ENCODE data around the gene JUND. TPM values are rescaled to one million over a fixed set of nuclear protein-coding genes. Genes with fewer than 3 reads are reported as not detected.

Gene JUND
- total RNA-seq, 1 donor from 2014 or later: 129 TPM

DNA sequence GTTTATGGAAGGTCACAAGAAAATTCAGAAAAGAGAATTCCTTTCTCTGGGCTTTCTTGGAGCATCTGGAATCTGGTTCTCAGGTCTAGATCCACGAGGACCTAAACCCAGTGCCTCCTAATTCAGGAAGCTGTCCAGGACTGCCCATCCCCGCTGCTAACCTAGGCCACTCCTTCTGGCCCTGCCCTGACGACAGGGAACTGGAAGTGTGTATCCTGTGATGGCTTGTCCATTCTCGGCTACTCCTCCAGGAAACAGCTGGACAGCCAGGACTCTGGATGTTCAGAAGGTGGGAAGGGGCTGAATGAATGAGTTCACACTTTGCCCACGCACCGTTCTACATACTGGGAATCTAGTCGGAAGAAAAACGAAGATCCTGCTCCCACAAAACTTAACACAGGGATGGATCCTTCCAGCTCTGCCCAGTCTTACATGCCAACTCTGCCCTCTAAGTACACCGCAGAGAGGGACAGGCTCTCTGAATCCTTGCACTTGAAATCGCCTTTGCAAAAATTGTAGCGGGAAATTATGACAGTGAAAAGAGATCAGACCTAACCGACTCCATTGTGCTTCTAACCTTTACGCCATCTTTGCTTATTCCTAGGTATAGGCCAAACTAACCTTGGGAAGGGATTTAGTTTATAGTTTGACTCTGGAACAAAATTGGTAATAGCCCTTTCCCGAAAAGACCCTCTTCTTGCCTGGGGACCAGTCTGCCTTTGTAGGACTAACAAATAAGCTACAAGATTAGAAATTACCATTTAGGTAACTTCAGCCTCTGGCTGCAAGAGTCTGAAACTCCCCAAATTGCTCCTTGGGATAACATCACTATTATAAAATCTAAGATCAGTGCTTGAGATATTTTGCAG lies 39.7 kb upstream of the JUND start:
- peak overlapping the region; percentile 93 for H3K27ac Mint-ChIP-seq (ENCODE audit: unreplicated experiment)
- DNase-seq (ENCODE audit: low spot score): peak; percentile 58
- no peak for TF ChIP-seq CTCF (IDR thresholded peaks at IDR 0.05; ENCODE audit: unreplicated experiment)
- peaks cover 4% of the 10 kb centered on the region for H3K36me3 Mint-ChIP-seq (ENCODE audit: low read depth, unreplicated experiment)
- H3K4me3 Mint-ChIP-seq (ENCODE audit: unreplicated experiment): peak overlapping the region; percentile 89
- H3K9me3 Mint-ChIP-seq (ENCODE audit: unreplicated experiment): no peaks in the 10 kb centered on the region
- peaks cover 57% of the 10 kb centered on the region for H3K4me1 Mint-ChIP-seq (ENCODE audit: unreplicated experiment)
- peaks cover 3% of the 10 kb centered on the region for H3K27me3 Mint-ChIP-seq (ENCODE audit: unreplicated experiment)

DNA sequence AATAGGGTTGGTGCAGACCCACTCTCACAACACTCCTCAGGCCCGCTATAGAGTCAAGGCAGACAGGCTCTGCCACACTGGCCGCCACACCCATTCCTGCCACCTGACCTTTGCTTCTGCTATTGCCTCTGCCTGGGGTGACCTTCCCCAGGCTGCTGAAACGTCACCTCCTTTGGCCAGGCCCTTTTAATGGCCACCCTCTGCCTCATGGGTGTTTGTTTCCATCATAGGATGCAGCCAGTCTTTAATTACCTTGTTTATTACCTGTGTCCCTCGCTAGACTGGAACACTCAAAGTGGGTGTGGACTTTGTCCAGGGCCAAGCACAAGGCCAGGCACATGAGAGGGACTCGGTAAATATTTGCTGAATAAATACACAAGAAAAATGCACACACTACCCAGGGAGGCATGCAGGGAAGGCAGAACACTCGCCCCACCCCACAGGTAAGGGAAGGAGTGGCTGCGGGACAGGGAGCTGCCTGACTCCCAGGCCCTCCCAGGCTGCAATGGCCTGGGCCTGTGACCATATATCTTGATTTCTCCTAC lies 38.2 kb upstream of the JUND start:
- no peak for DNase-seq (ENCODE audit: low spot score)
- H3K27ac Mint-ChIP-seq (ENCODE audit: unreplicated experiment): peak overlapping the region; percentile 93
- TF ChIP-seq CTCF (IDR thresholded peaks at IDR 0.05; ENCODE audit: unreplicated experiment): no peak
- peaks cover 63% of the 10 kb centered on the region for H3K4me1 Mint-ChIP-seq (ENCODE audit: unreplicated experiment)
- H3K4me3 Mint-ChIP-seq (ENCODE audit: unreplicated experiment): peak overlapping the region; percentile 74
- no peaks in the 10 kb centered on the region for H3K9me3 Mint-ChIP-seq (ENCODE audit: unreplicated experiment)
- peaks cover 3% of the 10 kb centered on the region for H3K27me3 Mint-ChIP-seq (ENCODE audit: unreplicated experiment)
- peaks cover 4% of the 10 kb centered on the region for H3K36me3 Mint-ChIP-seq (ENCODE audit: low read depth, unreplicated experiment)

DNA sequence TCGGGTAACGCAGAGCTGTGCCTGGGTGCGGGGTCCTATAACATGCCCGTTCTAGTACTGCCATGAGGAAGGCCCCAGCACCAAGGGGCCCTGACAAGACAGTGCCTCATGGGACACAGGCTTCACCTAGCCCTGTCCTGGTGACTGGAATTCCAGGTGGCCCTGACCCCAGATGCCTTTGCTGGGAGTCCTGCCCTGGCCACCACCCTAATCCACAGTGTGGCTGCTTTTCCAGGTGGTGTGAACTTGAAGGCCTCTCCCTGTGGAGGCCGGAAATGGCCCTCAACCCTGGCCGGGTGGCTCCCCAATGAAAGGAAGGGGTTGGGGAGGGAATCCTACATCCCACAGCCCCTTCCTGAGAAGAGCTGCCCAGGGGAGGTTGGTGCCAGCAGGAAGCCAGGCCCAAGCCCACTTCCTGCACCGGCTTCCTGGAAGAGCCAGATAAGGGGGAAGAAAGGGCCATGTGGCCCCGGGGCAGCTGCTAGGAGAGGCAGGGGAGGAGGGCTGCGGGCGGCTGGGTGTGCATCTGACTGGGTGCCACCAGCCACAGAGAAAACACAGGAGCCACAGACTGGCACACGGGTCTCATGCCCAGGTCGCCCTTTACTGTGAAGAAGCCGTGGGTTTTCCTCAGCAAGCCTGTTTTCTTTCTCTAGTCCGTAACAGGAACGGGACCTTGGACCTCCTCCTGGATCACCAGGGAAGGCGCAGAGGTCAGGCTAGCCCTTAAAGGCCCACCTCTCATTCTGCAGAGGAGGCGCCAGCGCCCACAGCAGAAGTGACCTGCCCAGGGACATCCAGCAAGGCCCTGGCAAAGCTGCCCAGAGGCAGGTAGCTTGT lies 36.8 kb upstream of the JUND start:
- Mint-ChIP-seq H3K27me3 (ENCODE audit: unreplicated experiment) (no peaks in the 10 kb centered on the region), H3K4me3 (ENCODE audit: unreplicated experiment) (peak overlapping the region; percentile 57), H3K9me3 (ENCODE audit: unreplicated experiment) (no peaks in the 10 kb centered on the region), H3K27ac (ENCODE audit: unreplicated experiment) (peak overlapping the region; percentile 92), H3K4me1 (ENCODE audit: unreplicated experiment) (peaks cover 54% of the 10 kb centered on the region), H3K36me3 (ENCODE audit: low read depth, unreplicated experiment) (peaks cover 3% of the 10 kb centered on the region)
- DNase-seq (ENCODE audit: low spot score): peak; percentile 67
- no peak for TF ChIP-seq CTCF (IDR thresholded peaks at IDR 0.05; ENCODE audit: unreplicated experiment)

GRCh38 chr19:18313398-18313797 lies 32.0 kb upstream of the JUND start:
- peaks cover 3% of the 10 kb centered on the region for H3K36me3 Mint-ChIP-seq (ENCODE audit: low read depth, unreplicated experiment)
- H3K27ac Mint-ChIP-seq (ENCODE audit: unreplicated experiment): no peak overlapping the region
- TF ChIP-seq CTCF (IDR thresholded peaks at IDR 0.05; ENCODE audit: unreplicated experiment): no peak

More at GRCh38 chr19:18313398-18313797, 32.0 kb upstream of the JUND start:
- H3K9me3 Mint-ChIP-seq (ENCODE audit: unreplicated experiment): no peaks in the 10 kb centered on the region
- peaks cover 16% of the 10 kb centered on the region for H3K4me1 Mint-ChIP-seq (ENCODE audit: unreplicated experiment)
- peaks cover 3% of the 10 kb centered on the region for H3K27me3 Mint-ChIP-seq (ENCODE audit: unreplicated experiment)
- DNase-seq (ENCODE audit: low spot score): no peak
- H3K4me3 Mint-ChIP-seq (ENCODE audit: unreplicated experiment): no peak overlapping the region
